Stimulated activated naive CD4-positive, alpha-beta T cell (primary cell): Measurements from ENCODE around the gene PHKB.

Experiments
- DNase-seq, 6 experiments: peaks; one replicate each; lab custom pipeline; 2025; lab: John Stamatoyannopoulos, UW

Gene PHKB

DNA sequence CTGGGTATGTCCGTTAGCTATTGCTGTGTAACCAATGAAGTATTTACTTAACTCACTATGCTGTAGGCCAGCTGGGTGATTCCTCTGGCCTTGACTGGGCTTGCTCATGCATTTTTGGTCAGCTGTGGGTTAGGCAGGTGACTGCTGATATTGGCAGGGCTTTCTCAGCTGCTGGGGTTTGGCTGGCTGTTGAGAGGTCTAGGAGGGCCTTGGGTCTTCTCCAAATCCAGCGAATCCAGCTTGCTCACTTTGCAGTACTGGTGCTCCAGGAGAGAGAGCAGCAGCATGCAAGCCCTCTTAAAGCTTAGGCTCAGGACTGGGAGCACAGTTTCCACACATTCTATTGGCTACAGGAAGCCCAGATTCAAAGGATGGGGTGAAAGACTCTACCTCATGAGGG lies 270.1 kb downstream of the PHKB start:
- DNase-seq = no peak

DNA sequence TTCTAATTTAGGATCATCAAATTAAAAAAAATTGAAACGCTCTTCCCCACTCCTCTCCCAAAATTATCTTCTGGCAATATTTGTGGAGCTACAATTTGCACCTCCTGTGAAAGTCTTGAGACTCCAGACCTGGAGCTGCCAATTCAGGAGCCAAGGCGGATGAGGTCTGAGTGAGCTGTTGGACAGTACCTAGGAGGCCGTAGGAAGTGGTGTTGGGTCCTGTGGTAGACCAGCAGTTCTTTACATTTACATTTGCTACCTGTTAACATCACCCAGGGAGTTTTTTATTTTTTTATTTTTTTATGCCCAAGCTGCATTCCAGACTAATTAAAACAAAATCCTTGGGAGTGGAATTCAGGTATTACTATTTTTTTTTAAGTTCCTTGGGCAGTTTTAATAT lies 271.0 kb downstream of the PHKB start:
- DNase-seq = no peak

DNA sequence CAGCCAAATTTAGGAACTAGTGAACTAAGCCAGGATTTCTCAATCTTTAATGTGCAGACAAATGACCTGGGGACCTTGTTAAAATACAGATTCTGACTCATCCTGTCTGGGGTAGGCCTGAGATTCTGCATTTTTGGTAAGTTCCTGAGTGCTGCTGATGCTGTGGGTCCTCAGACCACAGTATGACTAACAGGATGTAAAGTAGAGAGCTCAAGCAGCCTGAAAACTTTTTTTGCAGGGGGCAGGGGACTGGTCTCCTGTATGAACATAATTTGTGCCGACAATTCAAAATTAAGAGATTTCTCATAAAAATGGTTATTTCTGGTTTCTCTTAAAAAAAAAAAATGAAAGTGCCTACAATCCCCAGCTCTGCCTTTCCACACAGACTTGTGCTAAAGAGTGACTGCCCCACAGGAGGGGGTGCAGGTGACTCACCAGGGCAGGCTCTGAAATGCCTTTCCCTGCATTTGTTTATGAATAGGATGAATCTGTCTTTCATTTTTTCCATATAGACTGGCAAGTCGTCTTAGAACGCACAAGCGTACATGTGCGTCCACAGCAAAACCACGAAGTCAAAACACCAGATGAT lies 271.5 kb downstream of the PHKB start:
- no peak for DNase-seq

DNA sequence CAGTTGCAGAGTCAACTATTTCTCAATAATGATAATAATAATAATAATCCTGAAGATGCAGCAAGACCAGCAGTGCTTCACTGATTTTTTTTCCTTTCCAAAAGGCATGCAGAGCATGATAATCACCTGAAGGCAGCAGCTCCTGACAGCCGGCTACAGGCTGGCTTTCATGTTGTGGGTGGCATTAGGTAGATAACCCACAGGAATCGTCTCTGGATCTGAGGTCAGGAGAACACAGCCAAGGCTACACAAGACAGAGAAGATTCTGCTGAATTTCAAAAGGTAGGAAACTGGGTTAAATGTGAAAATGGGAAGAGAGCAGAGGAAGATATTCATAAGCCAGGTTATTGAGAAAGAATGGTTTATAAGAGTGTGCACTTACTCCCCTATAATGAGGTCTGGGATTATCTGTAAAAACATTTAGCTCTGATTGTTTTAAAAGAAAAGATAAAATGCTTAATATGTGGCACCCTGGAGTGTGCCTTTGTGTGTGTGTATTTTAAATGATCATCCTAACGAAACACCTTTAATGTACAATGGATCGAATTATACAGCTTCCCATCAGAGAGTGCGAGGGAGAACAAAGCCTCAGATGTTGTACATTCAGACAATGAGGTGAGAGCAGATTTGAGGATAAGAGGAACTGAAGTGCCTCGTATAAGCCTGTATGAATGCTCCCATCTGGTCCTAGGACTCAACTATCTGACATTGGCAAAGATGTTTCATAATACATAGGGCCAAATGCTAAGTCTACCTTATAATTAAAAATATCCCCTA lies 273.1 kb downstream of the PHKB start:
- no peak for DNase-seq

DNA sequence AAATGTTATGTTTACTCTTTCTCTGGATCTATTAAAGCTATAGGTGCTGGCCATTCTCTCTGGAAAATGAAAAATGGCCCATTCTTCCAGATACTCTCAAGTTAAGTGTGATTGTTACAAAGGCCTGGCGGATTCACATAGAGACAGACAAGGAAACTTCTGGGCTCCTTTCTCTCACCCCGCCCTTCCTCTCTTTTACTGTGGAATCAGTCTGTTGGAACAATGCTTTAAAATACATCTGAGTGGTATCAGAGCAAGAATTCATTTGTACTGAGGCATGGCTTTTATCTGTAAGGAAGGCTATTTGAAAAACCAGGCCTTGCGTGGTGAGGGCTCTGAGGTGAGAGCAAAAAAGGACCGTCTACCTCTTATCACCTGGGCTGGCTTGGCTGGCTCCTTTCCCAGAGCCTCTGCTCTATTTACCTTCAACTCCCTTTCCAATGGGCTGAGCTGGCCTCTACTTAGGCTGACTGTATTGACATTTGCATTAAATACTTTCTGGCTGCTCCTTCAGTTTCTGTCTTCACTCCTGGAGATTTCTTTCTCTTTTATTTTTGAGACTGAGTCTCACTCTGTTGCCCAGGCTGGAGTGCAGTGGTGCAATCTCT lies 274.0 kb downstream of the PHKB start:
- DNase-seq = no peak

DNA sequence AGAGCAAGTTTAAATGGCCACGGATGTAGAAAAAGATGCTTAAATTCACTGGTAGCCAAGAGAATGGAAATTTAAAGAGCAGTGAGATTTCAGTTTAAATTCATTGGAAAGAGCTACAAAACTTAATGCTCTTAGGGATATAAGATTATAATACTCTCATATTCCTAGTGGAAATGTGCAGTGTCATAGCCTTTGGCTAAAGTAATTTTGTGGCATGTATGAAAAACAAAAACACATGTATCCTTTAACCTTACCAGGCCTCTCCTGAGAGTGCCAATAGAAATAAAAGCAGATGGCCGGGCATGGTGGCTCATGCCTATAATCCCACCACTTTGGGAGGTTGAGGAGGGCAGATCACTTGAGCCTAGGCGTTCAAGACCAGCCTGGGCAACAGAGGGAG lies 289.2 kb downstream of the PHKB start:
- no peak for DNase-seq
